ENCODE data around the gene ZBTB17. TPM values are rescaled to one million over a fixed set of nuclear protein-coding genes. Genes with fewer than 3 reads are reported as not detected.
"Not testable (repeated sequence)": the region's sequence is repeated elsewhere in the genome, so short reads cannot be mapped to it uniquely, and the experiment has no call there.

Gene ZBTB17
- total RNA-seq (10 to 100 TPM; 22.8 to 27.0 (median 24.0) TPM), polyA plus RNA-seq (22.1 TPM)
- long read RNA-seq, donor 1, transcript ZBTB17-202 (16 exons, 2,745 nt), result major isoform, 38 of 67 reads
- long read RNA-seq, donor 1, partial matches to known transcripts, result 16 of 67 reads
- long read RNA-seq, donor 1, other reads (novel, unspliced or antisense), result 12 of 67 reads
- long read RNA-seq, donor 2, transcript ZBTB17-202 (16 exons, 2,745 nt), result major isoform, 26 of 54 reads
- long read RNA-seq, donor 2, partial matches to known transcripts, result 6 of 54 reads
- long read RNA-seq, donor 2, other reads (novel, unspliced or antisense), result 21 of 54 reads
- long read RNA-seq, donor 3, transcript ZBTB17-201 (16 exons, 2,770 nt), result minor isoform, 6 of 164 reads
- long read RNA-seq, donor 3, transcript ZBTB17-202 (16 exons, 2,745 nt), result major isoform, 96 of 164 reads
- long read RNA-seq, donor 3, partial matches to known transcripts, result 19 of 164 reads
- long read RNA-seq, donor 3, other reads (novel, unspliced or antisense), result 43 of 164 reads
- long read RNA-seq, donor 4, transcript ZBTB17-202 (16 exons, 2,745 nt), result major isoform, 18 of 29 reads
- long read RNA-seq, donor 4, partial matches to known transcripts, result 2 of 29 reads
- long read RNA-seq, donor 4, other reads (novel, unspliced or antisense), result 9 of 29 reads

GRCh38 chr1:15975805-15976680 lies at the start of gene ZBTB17:
TSS of gene ZBTB17 (minus strand) at chr1:15976101. CDS start at chr1:15948495, 27,606 bp downstream.
- 8% methylated on average over 47 of the region's 47 CpGs for WGBS
- DNase-seq (peak; percentile 96 to 99 (median 98)), ATAC-seq (peak; percentile 98 to 99)
- H3K27me3 ChIP-seq (ENCODE audit: control insufficient read depth, insufficient read depth), result no peaks in the 10 kb centered on the region
- H3K4me3 ChIP-seq (ENCODE audit: low read length), result peak within 1 kb of the TSS; percentile 95
- peak within 1 kb of the TSS; percentile 75 for H3K27ac ChIP-seq (ENCODE audit: low read length)
- H3K4me1 ChIP-seq (ENCODE audit: control insufficient read depth, insufficient read depth, low read length), result peaks cover 4% of the 10 kb centered on the region
- intact Hi-C loops (cut with DNase I), result no loop called here
- H3K9me3 ChIP-seq (ENCODE audit: control insufficient read depth, low read length), result no peaks in the 10 kb centered on the region

GRCh38 chr1:16023050-16023653 lies 47.3 kb upstream of the ZBTB17 start:
- ATAC-seq (no peak), DNase-seq (peak in 2 of 3 donors; percentile 39 to 40)
- no peak overlapping the region for H3K4me3 ChIP-seq (ENCODE audit: low read length)
- H3K27ac ChIP-seq (ENCODE audit: low read length), result no peak overlapping the region
- no peaks in the 10 kb centered on the region for H3K27me3 ChIP-seq (ENCODE audit: control insufficient read depth, insufficient read depth)
- intact Hi-C loops (cut with DNase I), result no loop called here
- H3K9me3 ChIP-seq (ENCODE audit: control insufficient read depth, low read length), result no peaks in the 10 kb centered on the region
- WGBS, result 73% methylated on average over 7 of the region's 7 CpGs
- no peaks in the 10 kb centered on the region for H3K4me1 ChIP-seq (ENCODE audit: control insufficient read depth, insufficient read depth, low read length)

GRCh38 chr1:16022393-16022792 lies 46.5 kb upstream of the ZBTB17 start:
- DNase-seq (peak in 2 of 3 donors; percentile 22 to 33), ATAC-seq (no peak)
- Histone ChIP-seq H3K27me3 (ENCODE audit: control insufficient read depth, insufficient read depth) (no peaks in the 10 kb centered on the region), H3K4me1 (ENCODE audit: control insufficient read depth, insufficient read depth, low read length) (no peaks in the 10 kb centered on the region), H3K4me3 (ENCODE audit: low read length) (no peak overlapping the region), H3K9me3 (ENCODE audit: control insufficient read depth, low read length) (no peaks in the 10 kb centered on the region), H3K27ac (ENCODE audit: low read length) (no peak overlapping the region)
- 73% methylated on average over 11 of the region's 11 CpGs for WGBS
- intact Hi-C loops (cut with DNase I), result no loop called here

- H3K4me1 ChIP-seq (ENCODE audit: control insufficient read depth, insufficient read depth, low read length), result no peaks in the 10 kb centered on the region
- DNase-seq (peak in 2 of 3 donors; percentile 47 to 56), ATAC-seq (no peak)
- no peak within 1 kb of the TSS for H3K27ac ChIP-seq (ENCODE audit: low read length)
- intact Hi-C loops (cut with DNase I), result no loop called here
- no peak within 1 kb of the TSS for H3K4me3 ChIP-seq (ENCODE audit: low read length)
- 54% methylated on average over 6 of the region's 6 CpGs for WGBS
- H3K9me3 ChIP-seq (ENCODE audit: control insufficient read depth, low read length), result no peaks in the 10 kb centered on the region
- no peaks in the 10 kb centered on the region for H3K27me3 ChIP-seq (ENCODE audit: control insufficient read depth, insufficient read depth)
Measured at GRCh38 chr1:16021681-16022080, 45.8 kb upstream of the ZBTB17 start, which contains the start of gene CLCNKA. TSS of gene CLCNKA (plus strand) at chr1:16022036. CDS start at chr1:16022620, 584 bp downstream.

DNA sequence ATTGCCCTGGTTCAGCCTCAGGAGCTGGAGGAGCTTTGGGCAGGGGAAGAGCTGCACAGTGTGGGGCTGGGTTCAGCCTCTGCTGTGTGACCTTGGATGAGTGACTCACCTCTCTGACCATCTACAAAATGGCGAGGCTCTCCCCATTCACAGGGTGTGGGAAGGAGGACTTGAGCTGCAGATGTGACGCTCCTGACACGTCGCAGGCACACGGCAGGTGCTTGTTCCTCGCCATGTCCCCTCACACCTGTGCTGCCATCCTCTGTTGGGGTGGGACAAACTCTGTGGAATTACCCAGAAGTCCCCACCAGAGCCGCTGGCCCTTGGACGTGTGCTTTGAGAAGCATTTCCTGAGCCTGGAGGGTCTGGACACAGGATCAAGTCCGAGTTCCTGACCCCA lies 45.0 kb upstream of the ZBTB17 start:
- H3K4me1 ChIP-seq (ENCODE audit: control insufficient read depth, insufficient read depth, low read length); intact Hi-C loops (cut with DNase I); H3K9me3 ChIP-seq (ENCODE audit: control insufficient read depth, low read length); H3K27ac ChIP-seq (ENCODE audit: low read length); H3K27me3 ChIP-seq (ENCODE audit: control insufficient read depth, insufficient read depth); ATAC-seq; H3K4me3 ChIP-seq (ENCODE audit: low read length): not testable (repeated sequence)
- DNase-seq, result peak in 1 of 3 donors; percentile 15
- 84% methylated on average over 9 of the region's 9 CpGs for WGBS

DNA sequence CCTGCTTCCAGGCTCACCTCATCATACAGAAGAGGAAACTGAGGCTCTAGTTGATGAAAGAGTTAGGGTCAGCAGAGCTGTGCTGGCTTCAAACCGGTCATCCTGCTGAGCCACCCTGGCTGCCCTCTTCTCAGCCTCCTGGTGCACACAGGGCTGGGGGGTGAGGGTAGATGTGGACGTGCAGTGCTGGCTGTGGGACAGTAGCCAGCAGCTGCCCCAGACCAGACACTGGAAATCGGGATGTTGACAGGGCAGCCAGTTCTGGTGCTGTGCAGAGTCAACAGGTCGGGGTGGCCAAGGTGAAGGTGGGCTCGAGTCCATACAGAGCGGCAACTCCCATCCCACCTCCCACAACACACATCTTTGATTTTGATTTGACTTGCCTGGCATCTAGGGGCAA lies 44.4 kb upstream of the ZBTB17 start:
- intact Hi-C loops (cut with DNase I), result no loop called here
- Histone ChIP-seq H3K4me3 (ENCODE audit: low read length) (no peak overlapping the region), H3K27me3 (ENCODE audit: control insufficient read depth, insufficient read depth) (no peaks in the 10 kb centered on the region), H3K27ac (ENCODE audit: low read length) (peak overlapping the region; percentile 90), H3K9me3 (ENCODE audit: control insufficient read depth, low read length) (no peaks in the 10 kb centered on the region), H3K4me1 (ENCODE audit: control insufficient read depth, insufficient read depth, low read length) (no peaks in the 10 kb centered on the region)
- DNase-seq, result peak in 1 of 3 donors; percentile 68
- WGBS, result 65% methylated on average over 6 of the region's 6 CpGs
- ATAC-seq, result no peak

DNA sequence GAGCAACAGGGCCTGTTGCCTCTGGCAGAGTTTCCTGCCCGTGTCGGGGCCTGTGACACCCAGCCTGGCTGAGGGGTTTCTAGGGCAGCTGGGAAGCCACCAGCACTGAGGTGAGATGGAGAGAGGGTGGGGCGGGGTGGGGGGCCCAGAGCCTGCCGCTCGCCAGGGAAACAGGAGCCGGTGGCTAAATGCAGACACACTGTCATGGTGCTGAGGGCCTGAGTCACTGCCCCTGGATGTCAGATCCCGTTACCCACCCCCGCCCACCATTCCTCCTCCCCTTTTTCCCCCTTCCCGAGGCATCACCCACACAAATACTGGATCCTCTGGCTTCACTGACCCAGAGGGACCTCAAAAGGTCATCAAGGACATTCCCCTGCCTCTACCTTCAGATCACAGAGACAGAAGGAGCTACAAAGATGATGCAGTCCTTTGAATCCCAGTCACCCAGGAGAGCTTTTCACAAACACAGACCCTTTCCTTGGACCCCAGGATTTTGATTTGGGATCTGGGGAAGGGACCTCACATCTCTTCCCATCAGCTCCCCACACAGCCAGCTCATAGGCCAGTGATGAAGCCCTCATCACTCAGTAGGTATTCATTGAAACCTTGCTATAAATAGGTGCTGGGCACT lies 43.9 kb upstream of the ZBTB17 start:
- ATAC-seq, result peak in 1 of 2 donors; percentile 22
- intact Hi-C loops (cut with DNase I), result no loop called here
- 62% methylated on average over 9 of the region's 9 CpGs for WGBS
- no peaks in the 10 kb centered on the region for H3K9me3 ChIP-seq (ENCODE audit: control insufficient read depth, low read length)
- H3K4me3 ChIP-seq (ENCODE audit: low read length), result no peak overlapping the region
- peak overlapping the region; percentile 99 for H3K27ac ChIP-seq (ENCODE audit: low read length)
- no peaks in the 10 kb centered on the region for H3K4me1 ChIP-seq (ENCODE audit: control insufficient read depth, insufficient read depth, low read length)
- peak; percentile 76 to 89 (median 83) for DNase-seq
- no peaks in the 10 kb centered on the region for H3K27me3 ChIP-seq (ENCODE audit: control insufficient read depth, insufficient read depth)

DNA sequence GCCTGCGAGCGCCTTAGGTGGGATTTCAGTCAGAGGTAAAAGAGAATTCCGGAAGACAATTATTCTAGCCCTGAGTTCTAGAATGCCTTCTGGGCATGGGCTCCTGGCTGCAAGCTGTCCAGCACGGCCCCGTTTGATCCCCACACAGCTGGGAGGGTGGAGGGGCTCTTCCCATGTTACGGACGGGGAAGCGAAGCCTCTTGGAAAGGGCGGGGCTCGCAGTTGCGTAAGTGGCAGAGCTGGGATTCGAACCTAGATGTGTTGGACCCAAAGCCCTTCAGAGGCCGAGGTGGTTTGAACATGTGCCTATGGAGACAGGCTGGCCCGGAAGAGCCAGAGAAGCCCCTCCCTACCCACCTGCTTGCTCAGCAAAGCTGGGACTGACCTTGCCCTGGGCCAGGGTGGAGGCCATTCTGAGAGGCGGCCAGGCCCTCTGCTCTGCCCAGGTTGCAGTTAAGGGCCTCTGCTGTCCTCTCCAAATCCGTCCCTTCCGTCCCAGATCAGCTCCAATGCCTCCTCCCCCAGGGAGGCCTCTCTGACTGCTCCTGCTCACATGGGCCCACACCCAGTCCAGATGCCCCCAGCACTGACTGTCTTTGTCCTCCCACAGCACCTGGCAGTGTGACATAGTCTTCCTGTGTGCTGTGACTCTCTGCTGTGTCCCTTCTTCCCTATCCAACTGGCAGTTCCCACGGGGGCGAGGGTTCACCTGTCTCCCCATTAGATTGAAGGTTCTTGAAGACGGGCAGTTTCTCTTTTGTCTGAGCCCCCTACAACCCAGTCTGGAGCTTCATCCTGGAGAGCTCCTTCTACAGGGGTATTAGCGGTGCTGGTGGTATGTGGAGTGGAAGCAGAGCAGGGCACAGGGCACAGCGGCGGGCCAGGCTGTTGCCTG lies 43.1 kb upstream of the ZBTB17 start:
- Histone ChIP-seq H3K27me3 (ENCODE audit: control insufficient read depth, insufficient read depth) (no peaks in the 10 kb centered on the region), H3K4me3 (ENCODE audit: low read length) (peak overlapping the region; percentile 11), H3K9me3 (ENCODE audit: control insufficient read depth, low read length) (no peaks in the 10 kb centered on the region), H3K4me1 (ENCODE audit: control insufficient read depth, insufficient read depth, low read length) (no peaks in the 10 kb centered on the region), H3K27ac (ENCODE audit: low read length) (peak overlapping the region; percentile 99)
- DNase-seq, result peak in 1 of 3 donors; percentile 56
- peak; percentile 26 to 37 for ATAC-seq
- 57% methylated on average over 23 of the region's 23 CpGs for WGBS
- intact Hi-C loops (cut with DNase I), result no loop called here

GRCh38 chr1:16018308-16018707 lies 42.4 kb upstream of the ZBTB17 start:
- DNase-seq (no peak), ATAC-seq (peak; percentile 0)
- WGBS, result 36% methylated on average over 4 of the region's 4 CpGs
- no peak overlapping the region for H3K4me3 ChIP-seq (ENCODE audit: low read length)
- no peaks in the 10 kb centered on the region for H3K27me3 ChIP-seq (ENCODE audit: control insufficient read depth, insufficient read depth)
- intact Hi-C loops (cut with DNase I), result no loop called here
- H3K9me3 ChIP-seq (ENCODE audit: control insufficient read depth, low read length), result no peaks in the 10 kb centered on the region
- peak overlapping the region; percentile 99 for H3K27ac ChIP-seq (ENCODE audit: low read length)
- H3K4me1 ChIP-seq (ENCODE audit: control insufficient read depth, insufficient read depth, low read length), result no peaks in the 10 kb centered on the region
